Measurements from ENCODE around the gene RELL1. TPM values are rescaled to one million over a fixed set of nuclear protein-coding genes. Genes with fewer than 3 reads are reported as not detected.

RELL1 gene
- total RNA-seq, 1 donor from 2014 or later = 33.8 TPM

GRCh38 chr4:37601531-37601930 lies 84.6 kb downstream of the RELL1 start:
- DNase-seq (ENCODE audit: low spot score) = no peak

GRCh38 chr4:37599092-37599790 lies 86.9 kb downstream of the RELL1 start:
- DNase-seq (ENCODE audit: low spot score) = peak; percentile 38

DNA sequence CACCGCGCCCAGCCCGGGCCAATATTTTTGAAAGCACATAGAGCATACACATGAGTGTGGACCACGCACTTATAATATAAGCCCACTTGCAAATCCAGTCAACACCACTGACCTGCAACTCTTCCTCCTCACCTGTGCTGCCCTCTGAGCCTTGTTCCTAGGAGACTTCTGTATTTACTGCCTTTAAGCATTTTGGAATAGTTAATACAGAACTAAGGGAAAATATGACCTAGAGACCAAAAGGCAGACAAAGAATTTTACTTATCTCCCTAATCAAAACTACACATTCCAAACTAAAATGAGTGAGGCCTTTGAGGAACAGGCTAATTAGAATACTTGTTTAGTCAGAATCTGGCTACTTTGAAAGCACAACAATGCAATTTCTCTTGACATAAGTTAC lies 89.1 kb downstream of the RELL1 start:
- DNase-seq (ENCODE audit: low spot score) = no peak

DNA sequence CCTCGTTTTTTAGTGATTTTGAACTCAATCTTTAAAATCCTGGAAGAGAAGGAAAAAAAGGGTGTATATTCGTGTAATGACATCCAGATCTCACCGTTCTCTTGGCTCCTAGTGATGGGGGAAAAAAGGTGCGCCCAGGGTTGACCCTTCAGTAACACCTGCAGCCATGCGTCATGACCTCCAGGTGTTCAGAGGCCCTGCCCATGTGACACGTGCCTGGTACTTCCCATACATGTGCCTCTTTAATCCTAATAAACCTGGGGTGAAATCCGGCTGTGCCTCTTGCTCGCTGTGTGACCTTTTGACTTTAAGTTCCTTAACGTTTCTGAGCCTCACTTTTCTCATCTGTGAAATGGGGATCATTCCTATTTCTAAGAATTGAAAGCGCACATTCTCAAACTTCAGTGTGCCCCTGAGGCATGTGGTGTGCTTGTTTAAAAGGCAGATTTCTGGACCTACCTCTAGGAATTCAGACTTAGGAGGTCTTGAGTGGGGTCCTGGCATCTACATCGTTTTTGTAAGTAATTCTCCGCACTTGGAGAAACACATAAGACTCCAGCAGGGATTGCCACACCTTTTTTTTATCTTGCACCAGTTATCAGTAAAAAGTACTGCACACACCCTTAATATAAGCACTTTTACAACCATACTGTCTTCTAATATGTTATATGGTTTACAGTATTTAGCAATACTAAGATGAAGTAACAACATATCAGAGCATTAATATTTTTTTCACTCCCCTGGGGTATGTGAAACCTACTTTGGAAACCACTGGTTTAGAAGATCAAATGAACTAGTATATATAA lies 90.1 kb downstream of the RELL1 start:
- no peak for DNase-seq (ENCODE audit: low spot score)

DNA sequence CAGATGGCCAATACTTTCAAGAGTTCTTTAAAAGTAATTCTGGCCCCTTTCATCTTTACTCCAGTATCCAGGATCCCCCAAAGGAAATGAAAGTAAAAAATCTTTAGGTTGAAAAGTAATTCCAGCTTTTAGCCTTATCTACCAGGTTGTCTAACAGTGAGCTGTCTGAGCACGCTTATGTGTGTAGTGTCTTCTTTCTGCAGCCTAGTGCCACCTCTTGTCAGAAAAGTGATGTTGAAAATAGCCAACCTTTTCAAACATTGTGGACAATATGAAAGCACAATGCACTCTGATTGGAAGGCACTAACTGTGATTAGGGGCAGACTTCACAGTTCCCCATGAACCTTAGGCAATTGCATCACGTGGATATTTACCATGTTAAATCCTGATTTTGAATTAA lies 92.1 kb downstream of the RELL1 start:
- no peak for DNase-seq (ENCODE audit: low spot score)

DNA sequence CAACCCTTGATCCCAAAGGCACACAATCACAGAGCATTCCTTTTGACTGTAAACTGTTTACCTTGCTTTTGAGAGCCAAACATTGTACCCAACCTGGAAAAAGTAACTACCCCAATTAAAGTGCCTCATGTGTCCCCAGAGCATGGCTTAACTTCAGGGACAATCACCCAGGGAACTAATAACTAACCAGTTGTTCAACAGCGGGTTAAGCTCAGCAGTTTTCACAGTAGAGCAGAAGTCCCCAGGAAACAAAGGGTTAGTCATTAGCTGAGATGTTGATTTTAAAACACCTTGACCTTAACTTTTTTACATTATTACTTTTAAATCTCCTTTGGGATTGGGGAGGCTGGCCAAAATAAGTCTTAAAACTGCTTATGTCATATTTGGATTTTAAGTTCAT lies 94.8 kb downstream of the RELL1 start:
- DNase-seq (ENCODE audit: low spot score) = no peak

GRCh38 chr4:37590016-37590415 lies 96.2 kb downstream of the RELL1 start:
- no peak for DNase-seq (ENCODE audit: low spot score)

- DNase-seq (ENCODE audit: low spot score) = no peak
Observed at GRCh38 chr4:37588150-37588549, 98.0 kb downstream of the RELL1 start.

DNA sequence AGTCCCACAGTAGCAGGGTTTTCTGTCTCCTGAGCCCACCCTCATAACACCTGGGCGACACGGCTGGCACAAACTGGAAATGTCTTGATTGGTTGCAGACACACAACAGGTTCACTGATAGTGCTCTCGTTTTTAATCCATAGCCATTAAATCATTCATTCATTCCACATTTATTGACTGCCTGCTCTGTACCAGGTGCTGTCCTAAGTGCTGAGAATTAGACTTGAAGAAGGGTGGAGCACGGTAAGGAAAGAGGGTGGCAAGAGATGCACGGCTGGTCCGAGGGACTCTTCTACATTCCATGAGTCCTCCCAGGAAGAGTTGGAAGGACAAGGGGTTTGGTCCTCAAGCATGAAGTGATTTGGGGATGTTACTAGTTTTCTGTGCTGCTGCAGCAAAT lies 100.0 kb downstream of the RELL1 start:
- DNase-seq (ENCODE audit: low spot score) = no peak

GRCh38 chr4:37584493-37585060 lies 101.6 kb downstream of the RELL1 start:
- DNase-seq (ENCODE audit: low spot score) = no peak

DNA sequence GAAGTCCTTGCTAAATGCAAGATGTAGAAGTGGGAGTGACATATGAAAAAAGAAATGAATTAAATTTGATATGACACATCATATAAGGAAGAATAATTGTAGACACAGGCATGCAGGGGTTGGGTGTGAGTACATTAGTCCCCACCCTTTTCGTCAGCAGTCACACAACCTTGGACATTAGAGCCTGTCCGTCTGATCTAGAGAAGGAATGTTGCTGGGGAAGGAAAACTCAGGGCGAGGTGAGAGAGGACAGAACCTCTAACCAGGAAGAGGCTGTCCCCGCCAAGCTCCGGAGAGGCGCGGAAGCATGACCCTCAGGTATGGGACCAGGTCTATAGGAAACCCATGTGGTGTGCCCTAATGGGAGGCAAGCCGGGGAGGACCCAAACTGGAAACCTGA lies 102.1 kb downstream of the RELL1 start:
- peak; percentile 77 for DNase-seq (ENCODE audit: low spot score)

- no peak for DNase-seq (ENCODE audit: low spot score)
Observed at GRCh38 chr4:37573566-37573965, 112.6 kb downstream of the RELL1 start.

- DNase-seq (ENCODE audit: low spot score) = no peak
Observed at GRCh38 chr4:37568489-37568888, 117.7 kb downstream of the RELL1 start.

DNA sequence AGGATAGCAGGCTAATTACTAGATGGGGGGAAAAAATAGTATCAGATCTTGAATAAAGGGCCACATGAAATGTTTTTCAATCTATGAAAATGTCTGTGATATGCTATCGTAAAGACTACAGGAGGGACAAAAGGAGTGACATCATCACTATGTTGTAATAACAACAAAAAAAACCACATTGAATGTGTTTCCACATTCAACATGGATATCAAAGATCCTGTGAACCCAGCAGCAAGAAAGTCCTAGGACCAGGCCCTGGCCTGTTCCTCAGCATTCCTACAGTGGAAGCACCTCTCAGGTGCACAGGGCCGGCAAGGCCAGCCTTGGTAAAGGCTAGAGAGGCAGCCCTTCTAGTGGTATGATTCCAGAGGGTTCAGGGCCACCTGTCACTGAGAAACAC lies 118.3 kb downstream of the RELL1 start:
- DNase-seq (ENCODE audit: low spot score) = no peak

- DNase-seq (ENCODE audit: low spot score) = no peak
Observed at GRCh38 chr4:37562592-37562991, 123.6 kb downstream of the RELL1 start.

- DNase-seq (ENCODE audit: low spot score) = no peak
Observed at GRCh38 chr4:37561803-37562207, 124.4 kb downstream of the RELL1 start.

- DNase-seq (ENCODE audit: low spot score) = no peak
Observed at GRCh38 chr4:37561196-37561802, 124.9 kb downstream of the RELL1 start.

Other genes with a start within 250 kb of the RELL1 start
- gene PGM2, start 140.3 kb upstream of the RELL1 start, total RNA-seq = 37.3 TPM
- 159 TPM for gene TBC1D1, start 204.7 kb upstream of the RELL1 start, total RNA-seq